Trophoblast cell (in vitro differentiated cells and primary cell): ENCODE results near the gene PALLD.
"Not testable (repeated sequence)": the region's sequence is repeated elsewhere in the genome, so short reads cannot be mapped to it uniquely, and the experiment has no call there.

ENCODE experiments used
- DNase-seq, 2 donors: peaks; one replicate each; pipeline ENCODE4 v3.0.0-alpha.2; 2016
- H2AFZ ChIP-seq: 2 replicates; pipeline ENCODE4 v1.6.1; 2013; ENCODE audit warnings: low read length, moderate library complexity, mild to moderate bottlenecking; ENCODE audit not compliant: insufficient read depth, poor library complexity
- H2AK5ac ChIP-seq: 2 replicates; pipeline ENCODE4 v1.6.1; 2013; ENCODE audit warnings: mild to moderate bottlenecking, low read length
- H2BK120ac ChIP-seq: 2 replicates; pipeline ENCODE4 v1.6.1; 2013; ENCODE audit warnings: low read length, mild to moderate bottlenecking, moderate library complexity; ENCODE audit not compliant: insufficient read depth, poor library complexity
- H2BK12ac ChIP-seq: 2 replicates; pipeline ENCODE4 v1.6.1; 2013; ENCODE audit warnings: mild to moderate bottlenecking, low read length, moderate library complexity
- H2BK5ac ChIP-seq: 2 replicates; pipeline ENCODE4 v1.6.1; 2013; ENCODE audit warnings: low read length, low read depth, moderate library complexity, mild to moderate bottlenecking; ENCODE audit not compliant: poor library complexity
- H3K14ac ChIP-seq: 2 replicates; pipeline ENCODE4 v1.6.1; 2013; ENCODE audit warnings: mild to moderate bottlenecking, low read length
- H3K18ac ChIP-seq: 2 replicates; pipeline ENCODE4 v1.6.1; 2013; ENCODE audit warnings: mild to moderate bottlenecking, low read length
- H3K23ac ChIP-seq: 2 replicates; pipeline ENCODE4 v1.6.1; 2013; ENCODE audit warnings: low read length
- H3K27ac ChIP-seq: 2 replicates; pipeline ENCODE4 v1.5.1; 2013; ENCODE audit warnings: low read depth, mild to moderate bottlenecking, inconsistent platforms, low read length, moderate library complexity
- H3K27me3 ChIP-seq: 2 replicates; pipeline ENCODE4 v1.6.1; 2013; ENCODE audit warnings: inconsistent platforms, mild to moderate bottlenecking, low read length, moderate library complexity; ENCODE audit not compliant: insufficient read depth
- H3K36me3 ChIP-seq, 2 experiments: 1 replicate in 1 of 2; 2 replicates in 1 of 2; pipeline ENCODE4 v1.6.1; 2013; ENCODE audit warnings: low read length in 2 of 2, mild to moderate bottlenecking in 2 of 2, moderate library complexity in 1 of 2; ENCODE audit not compliant: insufficient read depth in 2 of 2, control insufficient read depth in 1 of 2
- H3K4ac ChIP-seq: 2 replicates; pipeline ENCODE4 v1.6.1; 2013; ENCODE audit warnings: low read depth, mild to moderate bottlenecking, low read length, moderate library complexity
- H3K4me1 ChIP-seq, 2 experiments: 1 replicate in 1 of 2; 2 replicates in 1 of 2; pipeline ENCODE4 v1.6.1; 2013; ENCODE audit warnings: low read length in 2 of 2, mild to moderate bottlenecking in 2 of 2, moderate library complexity in 1 of 2; ENCODE audit not compliant: insufficient read depth in 2 of 2, control insufficient read depth in 1 of 2
- H3K4me2 ChIP-seq: 2 replicates; pipeline ENCODE4 v1.6.1; 2013; ENCODE audit warnings: inconsistent platforms, mild to moderate bottlenecking, low read length, moderate library complexity
- H3K4me3 ChIP-seq: 2 replicates; pipeline ENCODE4 v1.5.1; 2013; ENCODE audit warnings: mild to moderate bottlenecking, low read depth, low read length, inconsistent platforms
- H3K79me1 ChIP-seq: one replicate; pipeline ENCODE4 v1.6.1; 2013; ENCODE audit warnings: low read length
- H3K79me2 ChIP-seq: 2 replicates; pipeline ENCODE4 v1.6.1; 2013; ENCODE audit warnings: low read length, mild to moderate bottlenecking; ENCODE audit not compliant: control insufficient read depth, insufficient read depth, poor library complexity
- H3K9ac ChIP-seq: 2 replicates; pipeline ENCODE4 v1.6.1; 2013; ENCODE audit warnings: mild to moderate bottlenecking, low read length
- H3K9me3 ChIP-seq: 2 replicates; pipeline ENCODE4 v1.6.1; 2013; ENCODE audit warnings: low read depth, mild to moderate bottlenecking, control low read depth, inconsistent platforms, low read length; ENCODE audit not compliant: insufficient read depth
- H4K12ac ChIP-seq: 2 replicates; pipeline ENCODE4 v1.6.1; 2013; ENCODE audit warnings: low read depth, mild to moderate bottlenecking, low read length, moderate library complexity
- H4K8ac ChIP-seq: 2 replicates; pipeline ENCODE4 v1.6.1; 2013; ENCODE audit warnings: low read depth, mild to moderate bottlenecking, low read length, moderate library complexity
- H4K91ac ChIP-seq: one replicate; pipeline ENCODE4 v1.6.1; 2013; ENCODE audit warnings: low read depth, mild to moderate bottlenecking, low read length, moderate library complexity
- WGBS: extraction: QIAGEN DNeasy Blood & Tissue Kit; methylation state at CpG from one replicate; pipeline ENCODE4 v1.1.7; 2013; ENCODE audit warnings: missing lambda C conversion rate; ENCODE audit not compliant: insufficient read length, insufficient coverage; ENCODE audit errors: extremely low coverage; 5-methylcytosine and 5-hydroxymethylcytosine counted together

Gene PALLD

GRCh38 chr4:168699224-168699878 lies 202.5 kb downstream of the PALLD start:
- Histone ChIP-seq H3K79me1 (peaks cover 17% of the 10 kb centered on the region), H3K18ac (no peak overlapping the region), H3K23ac (no peak overlapping the region), H2AFZ (no peak overlapping the region), H2BK5ac (no peak overlapping the region), H3K4me3 (no peak overlapping the region), H3K27me3 (no peaks in the 10 kb centered on the region), H3K4me1 (peaks cover 2 to 13% of the 10 kb centered on the region in 2 experiments), H3K9me3 (no peaks in the 10 kb centered on the region), H2AK5ac (no peak overlapping the region), H3K9ac (no peak overlapping the region), H4K91ac (no peak overlapping the region), H3K4ac (no peak overlapping the region), H3K79me2 (peaks cover 2% of the 10 kb centered on the region), H3K14ac (no peak overlapping the region), H4K8ac (no peak overlapping the region), H3K27ac (no peak overlapping the region), H3K4me2 (no peak overlapping the region), H2BK12ac (no peak overlapping the region), H3K36me3 (peaks cover 9 to 15% of the 10 kb centered on the region in 2 experiments), H2BK120ac (no peak overlapping the region), H4K12ac (no peak overlapping the region)
- no CpG with 5 or more reads among the region's 3 CpGs for WGBS
- DNase-seq, result no peak

DNA sequence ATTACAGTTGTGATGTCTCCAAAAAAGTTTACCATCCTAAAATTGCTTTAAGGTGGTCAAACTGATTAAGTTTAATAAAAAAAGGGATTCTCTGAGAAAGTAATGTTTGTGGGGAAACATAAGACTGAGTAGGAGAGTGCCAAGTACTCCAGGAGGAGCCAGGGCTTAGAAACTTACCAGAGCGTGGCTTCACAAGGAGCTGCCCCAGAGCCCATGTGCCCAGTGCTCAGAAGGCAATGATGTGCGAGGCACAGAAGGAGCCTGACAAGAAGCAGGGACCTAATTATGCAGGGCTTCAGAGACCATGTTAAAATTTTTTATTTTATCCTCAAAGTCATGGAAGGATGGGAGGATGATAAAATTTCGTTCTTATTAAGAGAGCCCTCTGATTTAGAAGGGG lies 204.2 kb downstream of the PALLD start:
- H3K4me2 ChIP-seq, result no peak overlapping the region
- H3K27me3 ChIP-seq, result no peaks in the 10 kb centered on the region
- no peak overlapping the region for H2AFZ ChIP-seq
- H4K8ac ChIP-seq, result no peak overlapping the region
- no peak overlapping the region for H3K9ac ChIP-seq
- H3K14ac ChIP-seq, result no peak overlapping the region
- peaks cover 0 to 5% of the 10 kb centered on the region in 2 experiments for H3K4me1 ChIP-seq
- no peak overlapping the region for H4K91ac ChIP-seq
- H4K12ac ChIP-seq, result no peak overlapping the region
- H3K36me3 ChIP-seq, result peaks cover 9 to 15% of the 10 kb centered on the region in 2 experiments
- H2BK12ac ChIP-seq, result no peak overlapping the region
- no peak overlapping the region for H3K4ac ChIP-seq
- H3K18ac ChIP-seq, result no peak overlapping the region
- no peak overlapping the region for H3K27ac ChIP-seq
- WGBS, result no CpG with 5 or more reads among the region's 3 CpGs
- H3K4me3 ChIP-seq, result no peak overlapping the region
- H3K79me1 ChIP-seq, result peaks cover 10% of the 10 kb centered on the region
- no peak overlapping the region for H2BK5ac ChIP-seq
- H3K79me2 ChIP-seq, result no peaks in the 10 kb centered on the region
- no peaks in the 10 kb centered on the region for H3K9me3 ChIP-seq
- no peak overlapping the region for H3K23ac ChIP-seq
- no peak overlapping the region for H2AK5ac ChIP-seq
- H2BK120ac ChIP-seq, result no peak overlapping the region
- DNase-seq, result no peak

DNA sequence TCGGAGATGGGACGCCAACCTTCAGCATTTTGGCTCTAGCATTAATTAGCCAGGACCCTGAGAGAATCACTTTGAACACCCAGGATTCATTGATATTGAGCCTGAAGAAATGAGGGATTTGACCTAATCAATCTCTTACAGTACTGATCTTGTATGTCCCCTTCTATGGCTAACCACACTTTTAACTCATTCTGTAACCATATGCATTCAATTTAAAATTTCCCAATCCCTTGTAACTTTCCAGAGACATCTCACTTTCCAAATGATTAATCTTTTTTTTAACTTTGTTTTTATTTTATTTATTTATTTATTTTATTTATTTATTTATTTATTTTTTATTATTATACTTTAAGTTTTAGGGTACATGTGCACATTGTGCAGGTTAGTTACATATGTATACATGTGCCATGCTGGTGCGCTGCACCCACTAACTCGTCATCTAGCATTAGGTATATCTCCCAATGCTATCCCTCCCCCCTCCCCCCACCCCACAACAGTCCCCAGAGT lies 205.8 kb downstream of the PALLD start:
- not testable (repeated sequence) for H3K27ac ChIP-seq, H2AK5ac ChIP-seq, H3K4ac ChIP-seq, H2BK120ac ChIP-seq, H3K23ac ChIP-seq, H4K91ac ChIP-seq, H2AFZ ChIP-seq, H4K12ac ChIP-seq, H2BK5ac ChIP-seq, H3K79me1 ChIP-seq, H3K4me1 ChIP-seq, H3K27me3 ChIP-seq, H3K79me2 ChIP-seq, H3K9ac ChIP-seq, H3K18ac ChIP-seq, H3K4me2 ChIP-seq, H3K14ac ChIP-seq, H3K4me3 ChIP-seq, DNase-seq, H4K8ac ChIP-seq, H3K9me3 ChIP-seq, H2BK12ac ChIP-seq
- H3K36me3 ChIP-seq, result peaks cover 8 to 14% of the 10 kb centered on the region in 2 experiments
- no CpG with 5 or more reads among the region's 4 CpGs for WGBS

- no peak overlapping the region for H2AFZ ChIP-seq
- peaks cover 10 to 18% of the 10 kb centered on the region in 2 experiments for H3K36me3 ChIP-seq
- no peak overlapping the region for H3K9ac ChIP-seq
- no peak overlapping the region for H2BK5ac ChIP-seq
- 100% methylated on average over 1 of the region's 2 CpGs for WGBS
- H3K18ac ChIP-seq, result no peak overlapping the region
- no peak overlapping the region for H3K27ac ChIP-seq
- no peaks in the 10 kb centered on the region for H3K4me1 ChIP-seq
- H4K8ac ChIP-seq, result no peak overlapping the region
- no peak overlapping the region for H3K4me3 ChIP-seq
- H2AK5ac ChIP-seq, result no peak overlapping the region
- no peak overlapping the region for H3K4ac ChIP-seq
- H3K9me3 ChIP-seq, result no peaks in the 10 kb centered on the region
- no peak overlapping the region for H4K12ac ChIP-seq
- no peak overlapping the region for H3K4me2 ChIP-seq
- H3K27me3 ChIP-seq, result no peaks in the 10 kb centered on the region
- H4K91ac ChIP-seq, result no peak overlapping the region
- no peak overlapping the region for H3K23ac ChIP-seq
- H3K79me1 ChIP-seq, result no peaks in the 10 kb centered on the region
- DNase-seq, result no peak
- H2BK12ac ChIP-seq, result no peak overlapping the region
- H3K79me2 ChIP-seq, result no peaks in the 10 kb centered on the region
- no peak overlapping the region for H3K14ac ChIP-seq
- H2BK120ac ChIP-seq, result no peak overlapping the region
These were observed 208.3 kb downstream of the PALLD start for GRCh38 chr4:168705121-168705520.
